Measurements from ENCODE around the gene CCL5. TPM values are rescaled to one million over a fixed set of nuclear protein-coding genes. Genes with fewer than 3 reads are reported as not detected.
A peak's percentile ranks its signal among the peaks of the same experiment; 100 is the strongest.
"Not testable (repeated sequence)": the region's sequence is repeated elsewhere in the genome, so short reads cannot be mapped to it uniquely, and the experiment has no call there.

Gene CCL5
- total and polyA plus RNA-seq, 2 donors (not counting 3 experiments of a cell fraction or from before 2014, with no cell fraction given) = not detected

GRCh38 chr17:35898283-35899070, 18.3 kb upstream of the CCL5 start:
- FAIRE-seq (no peak), DNase-seq (ENCODE audit: low read depth, low spot score) (peak; percentile 15)
- Histone ChIP-seq H3K79me2 (ENCODE audit: control insufficient read depth, insufficient read depth, low read length) (no peaks in the 10 kb centered on the region), H4K20me1 (replicated peaks; ENCODE audit: control insufficient read depth, extremely low read depth, insufficient read depth, low read length) (no peaks in the 10 kb centered on the region), H3K27me3 (ENCODE audit: control insufficient read depth in 2 of 2, insufficient read depth in 2 of 2, low read length in 2 of 2) (peaks cover 0 to 4% of the 10 kb centered on the region in 2 experiments), H3K36me3 (ENCODE audit: control insufficient read depth in 2 of 2, extremely low read depth in 1 of 2, insufficient read depth in 2 of 2, low read length in 2 of 2) (no peaks in the 10 kb centered on the region), H2AFZ (ENCODE audit: low read depth, low read length) (no peak overlapping the region), H3K9ac (replicated peaks; ENCODE audit: extremely low read depth, insufficient read depth, low read length) (no peak overlapping the region), H3K27ac (ENCODE audit: insufficient read depth, low read depth, low read length) (no peak overlapping the region), H3K9me1 (replicated peaks; ENCODE audit: control insufficient read depth, extremely low read depth, insufficient read depth, low read length) (no peaks in the 10 kb centered on the region), H3K4me1 (ENCODE audit: control insufficient read depth, extremely low read depth, insufficient read depth, low read length) (no peaks in the 10 kb centered on the region), H3K9me3 (replicated peaks; ENCODE audit: control insufficient read depth, insufficient read depth, low read length) (no peaks in the 10 kb centered on the region), H3K4me3 (replicated peaks in 1 of 3; ENCODE audit: insufficient read depth in 1 of 3, low read depth in 1 of 3, low read length in 3 of 3) (no peak overlapping the region), H3K4me2 (ENCODE audit: insufficient read depth, low read length) (no peak overlapping the region)
- intact Hi-C loops (cut with micrococcal nuclease) = no loop called here
- TF ChIP-seq, protein P1, sequence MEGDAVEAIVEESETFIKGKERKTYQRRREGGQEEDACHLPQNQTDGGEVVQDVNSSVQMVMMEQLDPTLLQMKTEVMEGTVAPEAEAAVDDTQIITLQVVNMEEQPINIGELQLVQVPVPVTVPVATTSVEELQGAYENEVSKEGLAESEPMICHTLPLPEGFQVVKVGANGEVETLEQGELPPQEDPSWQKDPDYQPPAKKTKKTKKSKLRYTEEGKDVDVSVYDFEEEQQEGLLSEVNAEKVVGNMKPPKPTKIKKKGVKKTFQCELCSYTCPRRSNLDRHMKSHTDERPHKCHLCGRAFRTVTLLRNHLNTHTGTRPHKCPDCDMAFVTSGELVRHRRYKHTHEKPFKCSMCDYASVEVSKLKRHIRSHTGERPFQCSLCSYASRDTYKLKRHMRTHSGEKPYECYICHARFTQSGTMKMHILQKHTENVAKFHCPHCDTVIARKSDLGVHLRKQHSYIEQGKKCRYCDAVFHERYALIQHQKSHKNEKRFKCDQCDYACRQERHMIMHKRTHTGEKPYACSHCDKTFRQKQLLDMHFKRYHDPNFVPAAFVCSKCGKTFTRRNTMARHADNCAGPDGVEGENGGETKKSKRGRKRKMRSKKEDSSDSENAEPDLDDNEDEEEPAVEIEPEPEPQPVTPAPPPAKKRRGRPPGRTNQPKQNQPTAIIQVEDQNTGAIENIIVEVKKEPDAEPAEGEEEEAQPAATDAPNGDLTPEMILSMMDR (IDR thresholded peaks at IDR 0.05; ENCODE audit: extremely low read depth in 1 of 2, insufficient read depth in 1 of 2, low read depth in 1 of 2, low read length in 2 of 2) = no peak
- TF ChIP-seq FOS (IDR thresholded peaks at IDR 0.05; ENCODE audit: borderline replicate concordance, insufficient read depth, low read length) = no peak
- no peak for TF ChIP-seq POLR2A (IDR thresholded peaks at IDR 0.05; ENCODE audit: low read depth, low read length)
- TF ChIP-seq EZH2 (IDR thresholded peaks at IDR 0.05; ENCODE audit: borderline replicate concordance, low read depth, low read length, severe bottlenecking) = no peak
- no peak for TF ChIP-seq MAX (IDR thresholded peaks at IDR 0.05; ENCODE audit: insufficient read depth, insufficient read length)
- ChIA-PET POLR2A (no interaction called here), CTCF (no interaction called here)
- dilution Hi-C loops (cut with MboI; ENCODE audit: extremely low pct_ligation_motif_present, low sequenced_read_pairs) = no loop called here
- BruUV-seq (replicated peaks) = no TSS peak

- H3K27me3 ChIP-seq (ENCODE audit: control insufficient read depth in 2 of 2, insufficient read depth in 2 of 2, low read length in 2 of 2); CTCF ChIA-PET; H3K9ac ChIP-seq (replicated peaks; ENCODE audit: extremely low read depth, insufficient read depth, low read length); H3K36me3 ChIP-seq (ENCODE audit: control insufficient read depth in 2 of 2, extremely low read depth in 1 of 2, insufficient read depth in 2 of 2, low read length in 2 of 2); intact Hi-C loops (cut with micrococcal nuclease); DNase-seq (ENCODE audit: low read depth, low spot score); H2AFZ ChIP-seq (ENCODE audit: low read depth, low read length); H4K20me1 ChIP-seq (replicated peaks; ENCODE audit: control insufficient read depth, extremely low read depth, insufficient read depth, low read length); H3K79me2 ChIP-seq (ENCODE audit: control insufficient read depth, insufficient read depth, low read length); FAIRE-seq; H3K9me1 ChIP-seq (replicated peaks; ENCODE audit: control insufficient read depth, extremely low read depth, insufficient read depth, low read length); H3K9me3 ChIP-seq (replicated peaks; ENCODE audit: control insufficient read depth, insufficient read depth, low read length); BruUV-seq (replicated peaks); H3K27ac ChIP-seq (ENCODE audit: insufficient read depth, low read depth, low read length); H3K4me1 ChIP-seq (ENCODE audit: control insufficient read depth, extremely low read depth, insufficient read depth, low read length); POLR2A ChIA-PET; H3K4me2 ChIP-seq (ENCODE audit: insufficient read depth, low read length); H3K4me3 ChIP-seq (replicated peaks in 1 of 3; ENCODE audit: insufficient read depth in 1 of 3, low read depth in 1 of 3, low read length in 3 of 3); dilution Hi-C loops (cut with MboI; ENCODE audit: extremely low pct_ligation_motif_present, low sequenced_read_pairs): not testable (repeated sequence)
Measured at GRCh38 chr17:35897772-35898171, 17.6 kb upstream of the CCL5 start.

Data from endothelial cell of umbilical vein (primary cell).